ENCODE results near the gene RGS16. TPM values are rescaled to one million over a fixed set of nuclear protein-coding genes. Genes with fewer than 3 reads are reported as not detected.

RGS16 gene
- polyA plus RNA-seq, 1 donor (not counting 4 experiments of a cell fraction or from before 2014, with no cell fraction given): 0.34 TPM

DNA sequence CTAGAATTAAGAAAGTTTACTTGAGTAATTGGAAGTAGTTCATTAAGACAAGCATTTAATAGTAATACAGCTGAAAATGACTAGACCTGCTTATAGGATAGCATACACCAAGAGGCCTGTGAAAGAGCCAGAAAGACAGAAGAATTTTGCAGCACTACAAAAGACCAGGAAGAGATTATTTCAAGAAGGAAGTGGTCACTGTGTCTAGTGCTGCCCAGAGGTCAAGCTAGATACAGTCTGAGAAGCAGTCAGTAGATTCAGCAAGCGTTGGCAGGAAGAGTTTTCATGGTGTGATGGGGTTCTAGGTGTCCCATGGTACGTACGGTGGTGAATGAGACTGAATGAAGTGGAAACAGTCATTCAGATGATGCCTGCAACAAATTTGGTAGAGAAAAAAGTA lies 48.7 kb upstream of the RGS16 start:
- DNase-seq (ENCODE audit: low read depth, low spot score) (no peak), FAIRE-seq (no peak)
- dilution Hi-C loops (cut with MboI; ENCODE audit: extremely low pct_ligation_motif_present, low sequenced_read_pairs): no loop called here
- Histone ChIP-seq H4K20me1 (ENCODE audit: control insufficient read depth, extremely low read depth, insufficient read depth, low read length) (no peaks in the 10 kb centered on the region), H3K9me1 (ENCODE audit: control insufficient read depth, extremely low read depth, insufficient read depth, low read length) (no peaks in the 10 kb centered on the region), H3K36me3 (ENCODE audit: control insufficient read depth in 2 of 2, extremely low read depth in 1 of 2, insufficient read depth in 2 of 2, low read length in 2 of 2) (no peaks in the 10 kb centered on the region), H3K4me2 (ENCODE audit: control insufficient read depth, extremely low read depth, insufficient read depth, low read depth, low read length) (no peak overlapping the region), H3K9me3 (ENCODE audit: control insufficient read depth, low read depth, low read length) (no peaks in the 10 kb centered on the region), H3K4me1 (ENCODE audit: control insufficient read depth, extremely low read depth, insufficient read depth, low read length) (no peaks in the 10 kb centered on the region), H2AFZ (ENCODE audit: control insufficient read depth, low read length) (no peak overlapping the region), H3K79me2 (ENCODE audit: control insufficient read depth, insufficient read depth, low read length) (no peaks in the 10 kb centered on the region), H3K27ac (ENCODE audit: control insufficient read depth, insufficient read depth, low read length) (no peak overlapping the region), H3K27me3 (ENCODE audit: control insufficient read depth, extremely low read depth, insufficient read depth, low read length) (peaks cover 6% of the 10 kb centered on the region), H3K9ac (ENCODE audit: control insufficient read depth, extremely low read depth, insufficient read depth, low read length) (no peak overlapping the region), H3K4me3 (ENCODE audit: control insufficient read depth in 2 of 3, extremely low read depth in 1 of 3, insufficient read depth in 2 of 3, low read depth in 1 of 3, low read length in 3 of 3) (no peak overlapping the region)
- no peak for TF ChIP-seq EZH2 (IDR thresholded peaks at IDR 0.05; ENCODE audit: low read length)
- TF ChIP-seq, protein P1, sequence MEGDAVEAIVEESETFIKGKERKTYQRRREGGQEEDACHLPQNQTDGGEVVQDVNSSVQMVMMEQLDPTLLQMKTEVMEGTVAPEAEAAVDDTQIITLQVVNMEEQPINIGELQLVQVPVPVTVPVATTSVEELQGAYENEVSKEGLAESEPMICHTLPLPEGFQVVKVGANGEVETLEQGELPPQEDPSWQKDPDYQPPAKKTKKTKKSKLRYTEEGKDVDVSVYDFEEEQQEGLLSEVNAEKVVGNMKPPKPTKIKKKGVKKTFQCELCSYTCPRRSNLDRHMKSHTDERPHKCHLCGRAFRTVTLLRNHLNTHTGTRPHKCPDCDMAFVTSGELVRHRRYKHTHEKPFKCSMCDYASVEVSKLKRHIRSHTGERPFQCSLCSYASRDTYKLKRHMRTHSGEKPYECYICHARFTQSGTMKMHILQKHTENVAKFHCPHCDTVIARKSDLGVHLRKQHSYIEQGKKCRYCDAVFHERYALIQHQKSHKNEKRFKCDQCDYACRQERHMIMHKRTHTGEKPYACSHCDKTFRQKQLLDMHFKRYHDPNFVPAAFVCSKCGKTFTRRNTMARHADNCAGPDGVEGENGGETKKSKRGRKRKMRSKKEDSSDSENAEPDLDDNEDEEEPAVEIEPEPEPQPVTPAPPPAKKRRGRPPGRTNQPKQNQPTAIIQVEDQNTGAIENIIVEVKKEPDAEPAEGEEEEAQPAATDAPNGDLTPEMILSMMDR (optimal IDR thresholded peaks at IDR 0.05 in 1 of 3, IDR thresholded peaks at IDR 0.05 in 1 of 3, conservative IDR thresholded peaks at IDR 0.05 in 1 of 3; ENCODE audit: extremely low read depth in 1 of 3, insufficient read depth in 2 of 3, low read length in 3 of 3): no peak

GRCh38 chr1:182651339-182651724 lies 47.1 kb upstream of the RGS16 start:
- FAIRE-seq: no peak
- no peak overlapping the region for H3K27ac ChIP-seq (ENCODE audit: control insufficient read depth, insufficient read depth, low read length)
- TF ChIP-seq, protein P1 (optimal IDR thresholded peaks at IDR 0.05 in 1 of 3, IDR thresholded peaks at IDR 0.05 in 1 of 3, conservative IDR thresholded peaks at IDR 0.05 in 1 of 3; ENCODE audit: extremely low read depth in 1 of 3, insufficient read depth in 2 of 3, low read length in 3 of 3): no peak
- no peak for TF ChIP-seq EZH2 (IDR thresholded peaks at IDR 0.05; ENCODE audit: low read length)
- H3K9me3 ChIP-seq (ENCODE audit: control insufficient read depth, low read depth, low read length): no peaks in the 10 kb centered on the region
- no peak overlapping the region for H2AFZ ChIP-seq (ENCODE audit: control insufficient read depth, low read length)
- no peaks in the 10 kb centered on the region for H4K20me1 ChIP-seq (ENCODE audit: control insufficient read depth, extremely low read depth, insufficient read depth, low read length)
- H3K9me1 ChIP-seq (ENCODE audit: control insufficient read depth, extremely low read depth, insufficient read depth, low read length): no peaks in the 10 kb centered on the region
- no peaks in the 10 kb centered on the region for H3K36me3 ChIP-seq (ENCODE audit: control insufficient read depth in 2 of 2, extremely low read depth in 1 of 2, insufficient read depth in 2 of 2, low read length in 2 of 2)
- H3K4me3 ChIP-seq (ENCODE audit: control insufficient read depth in 2 of 3, extremely low read depth in 1 of 3, insufficient read depth in 2 of 3, low read depth in 1 of 3, low read length in 3 of 3): no peak overlapping the region
- no peak overlapping the region for H3K4me2 ChIP-seq (ENCODE audit: control insufficient read depth, extremely low read depth, insufficient read depth, low read depth, low read length)
- no peaks in the 10 kb centered on the region for H3K79me2 ChIP-seq (ENCODE audit: control insufficient read depth, insufficient read depth, low read length)
- no peaks in the 10 kb centered on the region for H3K4me1 ChIP-seq (ENCODE audit: control insufficient read depth, extremely low read depth, insufficient read depth, low read length)
- H3K27me3 ChIP-seq (ENCODE audit: control insufficient read depth, extremely low read depth, insufficient read depth, low read length): peaks cover 6% of the 10 kb centered on the region
- no peak overlapping the region for H3K9ac ChIP-seq (ENCODE audit: control insufficient read depth, extremely low read depth, insufficient read depth, low read length)
- dilution Hi-C loops (cut with MboI; ENCODE audit: extremely low pct_ligation_motif_present, low sequenced_read_pairs): no loop called here
- no peak for DNase-seq (ENCODE audit: low read depth, low spot score)

Measured in keratinocyte (primary cell).